ENCODE measurements around the gene NRXN3. TPM values are rescaled to one million over a fixed set of nuclear protein-coding genes. Genes with fewer than 3 reads are reported as not detected.

Gene NRXN3
- total RNA-seq, 5 donors from 2014 or later (not counting 1 experiment from before 2014, with no cell fraction given) = not detected

GRCh38 chr14:79304279-79304678, 1134.1 kb downstream of the NRXN3 start:
- DNase-seq (no peak), ATAC-seq (replicated peaks in 1 of 4) (no peak)
- Histone ChIP-seq H3K27ac (ENCODE audit: low read length) (no peak overlapping the region), H3K27me3 (replicated peaks in 1 of 2; ENCODE audit: control insufficient read depth in 2 of 2, extremely low read depth in 1 of 2, insufficient read depth in 2 of 2, low read length in 1 of 2) (no peaks in the 10 kb centered on the region), H3K4me1 (ENCODE audit: control insufficient read depth in 1 of 2, extremely low read depth in 1 of 2, insufficient read depth in 2 of 2, low read length in 2 of 2) (no peaks in the 10 kb centered on the region), H3K36me3 (ENCODE audit: control insufficient read depth in 2 of 2, extremely low read depth in 1 of 2, insufficient read depth in 1 of 2, low read length in 1 of 2) (no peaks in the 10 kb centered on the region), H3K4me3 (ENCODE audit: control insufficient read depth in 1 of 2, extremely low read depth in 1 of 2, low read length in 1 of 2) (no peak overlapping the region), H3K9me3 (no peaks in the 10 kb centered on the region)
- Mint-ChIP-seq H3K36me3 (no peaks in the 10 kb centered on the region), H3K27me3 (no peaks in the 10 kb centered on the region), H3K9me3 (peaks cover 3 to 11% (median 11%) of the 10 kb centered on the region in 3 donors), H3K4me1 (no peaks in the 10 kb centered on the region), H3K27ac (no peak overlapping the region), H3K4me3 (no peak overlapping the region)
- CTCF ChIA-PET = no interaction called here
- POLR2A ChIA-PET = no interaction called here

GRCh38 chr14:79306546-79306945, 1136.4 kb downstream of the NRXN3 start:
- CTCF ChIA-PET = no interaction called here
- WGBS (ENCODE audit: insufficient coverage) = 50% methylated on average over 1 of the region's 2 CpGs
- Mint-ChIP-seq H3K4me1 (no peaks in the 10 kb centered on the region), H3K9me3 (peaks cover 3 to 11% (median 11%) of the 10 kb centered on the region in 3 donors), H3K36me3 (no peaks in the 10 kb centered on the region), H3K27ac (no peak overlapping the region), H3K27me3 (no peaks in the 10 kb centered on the region), H3K4me3 (no peak overlapping the region)
- no peaks in the 10 kb centered on the region for H3K27me3 ChIP-seq (replicated peaks in 1 of 2; ENCODE audit: control insufficient read depth in 2 of 2, extremely low read depth in 1 of 2, insufficient read depth in 2 of 2, low read length in 1 of 2)
- no peaks in the 10 kb centered on the region for H3K9me3 ChIP-seq
- ATAC-seq (replicated peaks in 1 of 4) (no peak), DNase-seq (no peak)
- no peaks in the 10 kb centered on the region for H3K4me1 ChIP-seq (ENCODE audit: control insufficient read depth in 1 of 2, extremely low read depth in 1 of 2, insufficient read depth in 2 of 2, low read length in 2 of 2)
- POLR2A ChIA-PET = no interaction called here
- H3K27ac ChIP-seq (ENCODE audit: low read length) = no peak overlapping the region
- H3K4me3 ChIP-seq (ENCODE audit: control insufficient read depth in 1 of 2, extremely low read depth in 1 of 2, low read length in 1 of 2) = no peak overlapping the region
- no peaks in the 10 kb centered on the region for H3K36me3 ChIP-seq (ENCODE audit: control insufficient read depth in 2 of 2, extremely low read depth in 1 of 2, insufficient read depth in 1 of 2, low read length in 1 of 2)

- POLR2A ChIA-PET = no interaction called here
- H3K4me3 Mint-ChIP-seq = no peak overlapping the region
- Histone ChIP-seq H3K27ac (ENCODE audit: low read length) (no peak overlapping the region), H3K9me3 (no peaks in the 10 kb centered on the region), H3K4me1 (ENCODE audit: control insufficient read depth in 1 of 2, extremely low read depth in 1 of 2, insufficient read depth in 2 of 2, low read length in 2 of 2) (no peaks in the 10 kb centered on the region), H3K36me3 (ENCODE audit: control insufficient read depth in 2 of 2, extremely low read depth in 1 of 2, insufficient read depth in 1 of 2, low read length in 1 of 2) (no peaks in the 10 kb centered on the region), H3K27me3 (replicated peaks in 1 of 2; ENCODE audit: control insufficient read depth in 2 of 2, extremely low read depth in 1 of 2, insufficient read depth in 2 of 2, low read length in 1 of 2) (no peaks in the 10 kb centered on the region), H3K4me3 (ENCODE audit: control insufficient read depth in 1 of 2, extremely low read depth in 1 of 2, low read length in 1 of 2) (no peak overlapping the region)
- DNase-seq (no peak), ATAC-seq (replicated peaks in 1 of 4) (no peak)
- CTCF ChIA-PET = no interaction called here
- H3K9me3 Mint-ChIP-seq = peaks cover 0 to 10% (median 4%) of the 10 kb centered on the region in 3 donors
- no peaks in the 10 kb centered on the region for H3K27me3 Mint-ChIP-seq
- no peaks in the 10 kb centered on the region for H3K36me3 Mint-ChIP-seq
- H3K27ac Mint-ChIP-seq = no peak overlapping the region
- H3K4me1 Mint-ChIP-seq = no peaks in the 10 kb centered on the region
- WGBS (ENCODE audit: insufficient coverage) = 59% methylated on average over 3 of the region's 7 CpGs
These were observed 1148.2 kb downstream of the NRXN3 start for GRCh38 chr14:79318371-79318770.

- H3K27ac Mint-ChIP-seq = no peak overlapping the region
- ChIA-PET CTCF (no interaction called here), POLR2A (interaction anchor here in 1 of 2 donors (0.5 kb wide), 1 partner anchor 43 kb away, joined by 3 read pairs; no protein-coding TSS in a partner anchor)
- no CpG with 5 or more reads among the region's 1 CpG for WGBS (ENCODE audit: insufficient coverage)
- Histone ChIP-seq H3K4me3 (ENCODE audit: control insufficient read depth in 1 of 2, extremely low read depth in 1 of 2, low read length in 1 of 2) (no peak overlapping the region), H3K9me3 (no peaks in the 10 kb centered on the region), H3K4me1 (ENCODE audit: control insufficient read depth in 1 of 2, extremely low read depth in 1 of 2, insufficient read depth in 2 of 2, low read length in 2 of 2) (no peaks in the 10 kb centered on the region), H3K36me3 (ENCODE audit: control insufficient read depth in 2 of 2, extremely low read depth in 1 of 2, insufficient read depth in 1 of 2, low read length in 1 of 2) (no peaks in the 10 kb centered on the region), H3K27me3 (replicated peaks in 1 of 2; ENCODE audit: control insufficient read depth in 2 of 2, extremely low read depth in 1 of 2, insufficient read depth in 2 of 2, low read length in 1 of 2) (no peaks in the 10 kb centered on the region), H3K27ac (ENCODE audit: low read length) (no peak overlapping the region)
- H3K36me3 Mint-ChIP-seq = no peaks in the 10 kb centered on the region
- ATAC-seq (replicated peaks in 1 of 4) (no peak), DNase-seq (no peak)
- no peak overlapping the region for H3K4me3 Mint-ChIP-seq
- no peaks in the 10 kb centered on the region for H3K27me3 Mint-ChIP-seq
- H3K4me1 Mint-ChIP-seq = no peaks in the 10 kb centered on the region
- H3K9me3 Mint-ChIP-seq = peaks cover 0 to 5% (median 4%) of the 10 kb centered on the region in 3 donors
These were observed 1150.4 kb downstream of the NRXN3 start for GRCh38 chr14:79320561-79320960.

- H3K36me3 ChIP-seq (ENCODE audit: control insufficient read depth in 2 of 2, extremely low read depth in 1 of 2, insufficient read depth in 1 of 2, low read length in 1 of 2) = no peaks in the 10 kb centered on the region
- no peaks in the 10 kb centered on the region for H3K9me3 ChIP-seq
- Mint-ChIP-seq H3K27ac (no peak overlapping the region), H3K4me3 (no peak overlapping the region), H3K4me1 (no peaks in the 10 kb centered on the region), H3K27me3 (no peaks in the 10 kb centered on the region), H3K9me3 (peaks cover 0 to 4% (median 1%) of the 10 kb centered on the region in 3 donors), H3K36me3 (no peaks in the 10 kb centered on the region)
- ChIA-PET CTCF (no interaction called here), POLR2A (interaction anchor here in 1 of 2 donors (0.5 kb wide), 1 partner anchor 43 kb away, joined by 3 read pairs; no protein-coding TSS in a partner anchor)
- no peak overlapping the region for H3K27ac ChIP-seq (ENCODE audit: low read length)
- no peak overlapping the region for H3K4me3 ChIP-seq (ENCODE audit: control insufficient read depth in 1 of 2, extremely low read depth in 1 of 2, low read length in 1 of 2)
- ATAC-seq (replicated peaks in 1 of 4) (no peak), DNase-seq (no peak)
- no peaks in the 10 kb centered on the region for H3K27me3 ChIP-seq (replicated peaks in 1 of 2; ENCODE audit: control insufficient read depth in 2 of 2, extremely low read depth in 1 of 2, insufficient read depth in 2 of 2, low read length in 1 of 2)
- no peaks in the 10 kb centered on the region for H3K4me1 ChIP-seq (ENCODE audit: control insufficient read depth in 1 of 2, extremely low read depth in 1 of 2, insufficient read depth in 2 of 2, low read length in 2 of 2)
These were observed 1150.9 kb downstream of the NRXN3 start for GRCh38 chr14:79321070-79321469.

- Histone ChIP-seq H3K4me3 (ENCODE audit: control insufficient read depth in 1 of 2, extremely low read depth in 1 of 2, low read length in 1 of 2) (no peak overlapping the region), H3K36me3 (ENCODE audit: control insufficient read depth in 2 of 2, extremely low read depth in 1 of 2, insufficient read depth in 1 of 2, low read length in 1 of 2) (no peaks in the 10 kb centered on the region), H3K27me3 (replicated peaks in 1 of 2; ENCODE audit: control insufficient read depth in 2 of 2, extremely low read depth in 1 of 2, insufficient read depth in 2 of 2, low read length in 1 of 2) (no peaks in the 10 kb centered on the region), H3K4me1 (ENCODE audit: control insufficient read depth in 1 of 2, extremely low read depth in 1 of 2, insufficient read depth in 2 of 2, low read length in 2 of 2) (no peaks in the 10 kb centered on the region), H3K9me3 (no peaks in the 10 kb centered on the region), H3K27ac (ENCODE audit: low read length) (no peak overlapping the region)
- Mint-ChIP-seq H3K27ac (no peak overlapping the region), H3K27me3 (no peaks in the 10 kb centered on the region), H3K36me3 (no peaks in the 10 kb centered on the region), H3K9me3 (no peaks in the 10 kb centered on the region), H3K4me3 (no peak overlapping the region), H3K4me1 (no peaks in the 10 kb centered on the region)
- ATAC-seq (replicated peaks in 1 of 4) = no peak
- WGBS (ENCODE audit: insufficient coverage) = no CpG with 5 or more reads among the region's 2 CpGs
- no peak for DNase-seq
- ChIA-PET CTCF (no interaction called here), POLR2A (no interaction called here)
These were observed 1154.9 kb downstream of the NRXN3 start for GRCh38 chr14:79325071-79325470.

- H3K9me3 Mint-ChIP-seq = peaks cover 0 to 4% (median 0%) of the 10 kb centered on the region in 3 donors
- POLR2A ChIA-PET = no interaction called here
These were observed 1155.4 kb downstream of the NRXN3 start for GRCh38 chr14:79325557-79325956.

More at GRCh38 chr14:79325557-79325956, 1155.4 kb downstream of the NRXN3 start:
- no peak for ATAC-seq (replicated peaks in 1 of 4)
- H3K36me3 Mint-ChIP-seq = no peaks in the 10 kb centered on the region
- H3K4me3 Mint-ChIP-seq = no peak overlapping the region
- H3K27ac Mint-ChIP-seq = no peak overlapping the region
- Histone ChIP-seq H3K27me3 (replicated peaks in 1 of 2; ENCODE audit: control insufficient read depth in 2 of 2, extremely low read depth in 1 of 2, insufficient read depth in 2 of 2, low read length in 1 of 2) (no peaks in the 10 kb centered on the region), H3K27ac (ENCODE audit: low read length) (no peak overlapping the region), H3K4me3 (ENCODE audit: control insufficient read depth in 1 of 2, extremely low read depth in 1 of 2, low read length in 1 of 2) (no peak overlapping the region), H3K4me1 (ENCODE audit: control insufficient read depth in 1 of 2, extremely low read depth in 1 of 2, insufficient read depth in 2 of 2, low read length in 2 of 2) (no peaks in the 10 kb centered on the region), H3K9me3 (no peaks in the 10 kb centered on the region), H3K36me3 (ENCODE audit: control insufficient read depth in 2 of 2, extremely low read depth in 1 of 2, insufficient read depth in 1 of 2, low read length in 1 of 2) (no peaks in the 10 kb centered on the region)
- WGBS (ENCODE audit: insufficient coverage) = 83% methylated on average over 2 of the region's 3 CpGs
- no peaks in the 10 kb centered on the region for H3K4me1 Mint-ChIP-seq
- no peak for DNase-seq
- CTCF ChIA-PET = no interaction called here
- H3K27me3 Mint-ChIP-seq = no peaks in the 10 kb centered on the region
